Activated T-helper 17 cell treated with anti-CD3 and anti-CD28 coated beads, Interleukin-2, amount 50 U/mL, for 72 hours (primary cell): Measurements from ENCODE around the gene NUP62. TPM values are rescaled to one million over a fixed set of nuclear protein-coding genes. Genes with fewer than 3 reads are reported as not detected.
"Not testable (repeated sequence)": the region's sequence is repeated elsewhere in the genome, so short reads cannot be mapped to it uniquely, and the experiment has no call there.

ENCODE experiments used
- ATAC-seq: fragments of 150-1000 bp; cut with Tn5 transposase; replicated peaks from 2 replicates; pipeline ENCODE4 v1.10.0; 2021; ENCODE audit warnings: mild to moderate bottlenecking, moderate library complexity
- H3K27ac Mint-ChIP-seq: one replicate; pipeline ENCODE4 v1.8.0; 2022; ENCODE audit warnings: mixed read lengths
- H3K27me3 Mint-ChIP-seq: one replicate; pipeline ENCODE4 v1.8.0; 2022; ENCODE audit warnings: mixed read lengths
- H3K36me3 Mint-ChIP-seq: one replicate; pipeline ENCODE4 v1.8.0; 2022; ENCODE audit warnings: low read depth, mild to moderate bottlenecking, mixed read lengths
- H3K4me1 Mint-ChIP-seq: one replicate; pipeline ENCODE4 v1.8.0; 2022; ENCODE audit warnings: mixed read lengths
- H3K4me3 Mint-ChIP-seq: one replicate; pipeline ENCODE4 v1.8.0; 2022; ENCODE audit warnings: mild to moderate bottlenecking, mixed read lengths
- H3K9me3 Mint-ChIP-seq: one replicate; pipeline ENCODE4 v1.8.0; 2022; ENCODE audit warnings: mixed read lengths
- total RNA-seq, 2 donors: library from RNA; stranded (reverse); gene quantifications; one replicate each; pipeline ENCODE4 v1.2.3, GENCODE V29; 2022

NUP62 gene
- total RNA-seq, 2 donors from 2014 or later = 158 to 172 TPM

GRCh38 chr19:49957262-49957915 lies 28.1 kb upstream of the NUP62 start:
- Mint-ChIP-seq H3K36me3 (no peaks in the 10 kb centered on the region), H3K4me3 (no peak overlapping the region), H3K27me3 (peaks cover 9% of the 10 kb centered on the region), H3K27ac (no peak overlapping the region), H3K4me1 (no peaks in the 10 kb centered on the region), H3K9me3 (no peaks in the 10 kb centered on the region)
- no peak for ATAC-seq

DNA sequence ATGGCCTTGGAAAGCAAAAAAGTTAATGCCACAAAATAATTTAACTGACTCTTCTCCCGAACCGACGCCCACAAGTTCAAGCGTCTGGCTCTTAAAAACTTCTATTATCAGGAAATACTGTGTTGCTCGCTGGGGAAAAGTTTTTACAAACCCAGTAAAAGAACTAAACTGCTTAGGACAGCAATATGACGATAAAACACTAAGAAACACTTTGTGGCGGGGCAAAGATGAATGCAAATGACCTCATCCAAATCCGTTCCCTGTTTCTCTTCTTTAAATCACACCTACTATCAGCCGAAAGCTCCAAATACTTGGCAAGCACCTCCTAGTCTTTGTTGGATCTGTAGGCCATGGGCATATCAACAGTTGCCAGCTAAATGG lies 26.8 kb upstream of the NUP62 start:
- no peak for ATAC-seq
- Mint-ChIP-seq H3K27ac (no peak overlapping the region), H3K4me3 (no peak overlapping the region), H3K9me3 (no peaks in the 10 kb centered on the region), H3K27me3 (peaks cover 13% of the 10 kb centered on the region), H3K4me1 (no peaks in the 10 kb centered on the region), H3K36me3 (no peaks in the 10 kb centered on the region)

- Mint-ChIP-seq H3K27me3 (peaks cover 17% of the 10 kb centered on the region), H3K9me3 (no peaks in the 10 kb centered on the region), H3K4me3 (no peak overlapping the region), H3K4me1 (no peaks in the 10 kb centered on the region), H3K27ac (no peak overlapping the region), H3K36me3 (no peaks in the 10 kb centered on the region)
- no peak for ATAC-seq
Measured at GRCh38 chr19:49954933-49955332, 25.6 kb upstream of the NUP62 start.

DNA sequence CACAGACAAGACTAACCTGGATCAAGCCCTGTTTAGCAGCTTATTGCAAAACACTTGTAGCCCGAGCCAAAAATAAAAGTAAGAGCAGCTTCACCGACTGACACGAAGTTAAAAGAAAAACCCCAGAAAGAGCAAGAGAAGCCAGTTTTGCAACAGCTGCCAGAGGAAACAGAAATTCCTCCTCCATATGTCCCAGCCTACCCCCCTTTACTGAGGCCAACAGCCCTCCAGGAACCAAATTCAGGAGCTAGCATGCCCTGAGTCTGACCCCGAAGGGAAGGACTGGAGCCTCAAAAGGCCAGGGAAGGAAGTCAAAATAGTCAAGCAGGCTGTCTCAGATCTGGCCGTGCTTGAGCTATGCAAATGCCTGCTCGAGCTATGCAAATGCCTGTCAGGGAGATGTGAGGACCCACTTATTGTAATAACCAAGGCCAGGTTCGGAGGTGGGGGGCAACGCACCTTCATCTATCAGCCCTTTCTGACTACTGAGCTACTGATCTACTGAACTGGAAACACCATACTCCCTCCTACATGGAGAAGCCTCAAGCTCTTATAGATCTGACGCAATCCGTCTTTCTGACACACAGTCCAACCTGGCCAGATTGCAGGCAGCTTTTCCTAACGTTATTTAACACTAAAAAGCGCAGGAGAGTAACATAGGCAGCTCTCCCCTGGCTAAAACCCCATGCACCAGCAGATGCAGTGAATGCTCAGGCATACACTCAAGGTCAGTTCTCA lies 25.0 kb upstream of the NUP62 start:
- no peak overlapping the region for H3K4me3 Mint-ChIP-seq
- no peaks in the 10 kb centered on the region for H3K36me3 Mint-ChIP-seq

DNA sequence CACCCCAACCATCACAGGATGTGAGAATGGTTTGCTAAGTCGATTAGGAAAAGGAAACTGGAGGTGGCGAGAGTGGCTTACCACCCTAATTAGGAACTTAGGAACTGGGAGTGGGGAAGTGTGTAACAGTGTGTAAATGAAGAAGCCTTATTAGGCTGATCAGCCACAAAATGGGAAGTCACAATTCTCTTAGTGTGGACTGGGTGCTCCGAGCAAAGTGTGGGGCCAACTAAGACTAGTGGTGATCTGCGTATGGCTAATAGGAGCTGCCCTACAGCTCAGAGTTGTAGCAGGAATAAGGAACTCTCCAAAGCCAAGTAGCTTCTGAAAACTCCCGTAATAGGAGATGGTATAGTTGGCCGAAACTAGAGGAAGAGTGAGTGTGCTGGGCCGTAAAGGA lies 24.1 kb upstream of the NUP62 start:
- H3K9me3 Mint-ChIP-seq = no peaks in the 10 kb centered on the region
- no peak overlapping the region for H3K4me3 Mint-ChIP-seq
- no peaks in the 10 kb centered on the region for H3K4me1 Mint-ChIP-seq
- H3K27me3 Mint-ChIP-seq = peaks cover 20% of the 10 kb centered on the region
- no peaks in the 10 kb centered on the region for H3K36me3 Mint-ChIP-seq
- H3K27ac Mint-ChIP-seq = no peak overlapping the region
- ATAC-seq = no peak

More for the DNA sequence above, 25.0 kb upstream of the NUP62 start:
- H3K4me1 Mint-ChIP-seq = no peaks in the 10 kb centered on the region
- H3K9me3 Mint-ChIP-seq = no peaks in the 10 kb centered on the region
- peaks cover 20% of the 10 kb centered on the region for H3K27me3 Mint-ChIP-seq
- ATAC-seq = no peak
- H3K27ac Mint-ChIP-seq = no peak overlapping the region

GRCh38 chr19:49952906-49953305 lies 23.6 kb upstream of the NUP62 start:
- Mint-ChIP-seq H3K4me1 (no peaks in the 10 kb centered on the region), H3K36me3 (no peaks in the 10 kb centered on the region), H3K27ac (no peak overlapping the region), H3K4me3 (no peak overlapping the region), H3K9me3 (no peaks in the 10 kb centered on the region), H3K27me3 (peaks cover 20% of the 10 kb centered on the region)
- no peak for ATAC-seq

GRCh38 chr19:49952479-49952836 lies 23.2 kb upstream of the NUP62 start:
- Mint-ChIP-seq H3K36me3 (no peaks in the 10 kb centered on the region), H3K4me3 (no peak overlapping the region), H3K27ac (no peak overlapping the region), H3K4me1 (no peaks in the 10 kb centered on the region), H3K27me3 (peaks cover 23% of the 10 kb centered on the region), H3K9me3 (no peaks in the 10 kb centered on the region)
- ATAC-seq = no peak

- peaks cover 23% of the 10 kb centered on the region for H3K27me3 Mint-ChIP-seq
- H3K9me3 Mint-ChIP-seq = no peaks in the 10 kb centered on the region
- ATAC-seq = no peak
- no peaks in the 10 kb centered on the region for H3K36me3 Mint-ChIP-seq
- no peaks in the 10 kb centered on the region for H3K4me1 Mint-ChIP-seq
- H3K27ac Mint-ChIP-seq = no peak overlapping the region
- no peak overlapping the region for H3K4me3 Mint-ChIP-seq
Measured at GRCh38 chr19:49951806-49952478, 22.6 kb upstream of the NUP62 start.

GRCh38 chr19:49950956-49951526 lies 21.7 kb upstream of the NUP62 start:
- Mint-ChIP-seq H3K27me3 (peaks cover 29% of the 10 kb centered on the region), H3K36me3 (no peaks in the 10 kb centered on the region), H3K4me3 (no peak overlapping the region), H3K27ac (no peak overlapping the region), H3K9me3 (no peaks in the 10 kb centered on the region), H3K4me1 (no peaks in the 10 kb centered on the region)
- ATAC-seq = no peak

DNA sequence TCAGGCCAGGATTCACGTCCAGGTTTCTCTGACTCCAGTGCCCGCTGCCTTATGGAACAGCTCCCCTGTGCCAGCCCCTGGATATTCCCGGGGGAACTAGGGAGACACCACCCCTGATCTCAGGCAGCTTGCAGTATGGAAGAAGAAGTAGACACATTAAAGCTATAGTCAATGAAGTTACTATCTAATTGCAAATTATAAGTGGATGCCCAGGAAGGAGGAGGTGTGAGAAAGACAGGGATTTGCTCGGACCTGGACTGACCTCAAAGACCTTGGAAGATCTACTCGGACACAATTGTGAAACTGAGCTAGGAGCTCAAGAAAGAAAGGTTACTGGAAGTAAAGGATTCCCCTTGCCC lies 21.3 kb upstream of the NUP62 start:
- no peak overlapping the region for H3K4me3 Mint-ChIP-seq
- no peaks in the 10 kb centered on the region for H3K36me3 Mint-ChIP-seq
- no peak overlapping the region for H3K27ac Mint-ChIP-seq
- H3K9me3 Mint-ChIP-seq = no peaks in the 10 kb centered on the region
- peaks cover 29% of the 10 kb centered on the region for H3K27me3 Mint-ChIP-seq
- H3K4me1 Mint-ChIP-seq = no peaks in the 10 kb centered on the region
- ATAC-seq = no peak

DNA sequence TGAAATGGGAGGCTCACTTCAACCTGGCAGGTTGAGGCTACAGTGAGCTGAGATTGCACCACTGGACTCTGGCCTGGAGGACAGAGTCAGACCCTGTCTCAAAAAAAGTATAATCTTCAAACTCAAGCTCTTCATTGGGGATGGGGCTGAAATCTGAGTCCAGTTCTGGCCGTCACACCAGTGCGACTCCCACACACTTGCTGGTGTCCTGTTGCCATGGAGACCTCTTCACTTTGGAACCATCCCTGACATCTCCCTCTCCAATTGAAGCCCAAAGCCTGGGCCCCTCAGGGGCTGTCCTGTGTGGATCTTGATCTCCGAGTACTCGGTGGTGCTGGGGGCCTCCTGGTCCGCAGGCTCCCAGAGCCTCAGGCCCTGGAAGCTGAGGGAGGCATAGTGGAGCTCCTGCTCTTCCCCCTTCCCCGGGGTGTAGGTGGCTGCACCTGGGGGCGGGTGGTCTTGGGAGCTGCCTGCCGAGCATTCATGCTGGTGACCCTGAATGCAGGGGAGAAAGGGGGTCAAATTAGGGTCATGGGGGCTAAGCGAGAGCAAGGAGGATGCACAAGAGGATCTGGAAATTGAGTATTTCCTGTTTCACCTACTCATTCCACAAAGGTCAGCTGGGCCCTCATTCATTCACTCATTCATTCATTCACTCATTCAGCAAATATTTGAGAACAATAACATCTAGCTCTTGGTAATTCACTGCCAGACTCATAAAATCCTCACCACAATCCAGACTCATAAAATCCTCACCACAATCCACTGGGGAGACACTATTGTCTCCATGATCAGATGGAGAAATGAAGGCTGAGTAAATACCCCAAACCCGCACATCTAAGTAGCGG lies 20.7 kb upstream of the NUP62 start:
- Mint-ChIP-seq H3K9me3 (no peaks in the 10 kb centered on the region), H3K27me3 (peaks cover 26% of the 10 kb centered on the region), H3K36me3 (no peaks in the 10 kb centered on the region), H3K4me3 (no peak overlapping the region), H3K4me1 (no peaks in the 10 kb centered on the region), H3K27ac (no peak overlapping the region)
- no peak for ATAC-seq

- no peak for ATAC-seq
- no peaks in the 10 kb centered on the region for H3K36me3 Mint-ChIP-seq
- H3K4me3 Mint-ChIP-seq = no peak overlapping the region
- H3K4me1 Mint-ChIP-seq = peaks cover 9% of the 10 kb centered on the region
- H3K27ac Mint-ChIP-seq = no peak overlapping the region
- H3K9me3 Mint-ChIP-seq = no peaks in the 10 kb centered on the region
- peaks cover 37% of the 10 kb centered on the region for H3K27me3 Mint-ChIP-seq
Measured at GRCh38 chr19:49946415-49946814, 17.1 kb upstream of the NUP62 start.

DNA sequence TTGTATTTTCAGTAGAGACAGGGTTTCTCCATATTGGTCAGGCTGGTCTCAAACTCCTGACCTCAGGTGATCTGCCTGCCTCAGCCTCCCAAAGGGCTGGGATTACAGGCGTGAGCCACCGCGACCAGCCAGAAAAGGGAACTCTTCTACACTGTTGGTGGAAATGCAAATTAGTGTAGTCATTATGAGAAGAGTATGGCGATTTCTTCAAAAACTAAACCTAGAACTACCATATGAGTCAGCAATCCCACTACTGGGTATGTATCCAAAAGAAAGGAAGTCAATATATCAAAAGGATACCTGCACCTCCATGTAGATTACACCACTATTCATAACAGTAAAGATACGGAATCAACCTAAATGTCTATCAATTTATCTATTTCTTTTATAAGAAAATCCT lies 15.3 kb upstream of the NUP62 start:
- H3K4me3 Mint-ChIP-seq, H3K9me3 Mint-ChIP-seq, H3K27ac Mint-ChIP-seq, H3K36me3 Mint-ChIP-seq: not testable (repeated sequence)
- Mint-ChIP-seq H3K27me3 (peaks cover 35% of the 10 kb centered on the region), H3K4me1 (peaks cover 12% of the 10 kb centered on the region)
- peak; percentile 99 for ATAC-seq

GRCh38 chr19:49940482-49940791 lies 11.1 kb upstream of the NUP62 start:
- Mint-ChIP-seq H3K36me3 (no peaks in the 10 kb centered on the region), H3K4me1 (peaks cover 12% of the 10 kb centered on the region), H3K9me3 (no peaks in the 10 kb centered on the region), H3K27me3 (peaks cover 26% of the 10 kb centered on the region), H3K4me3 (no peak overlapping the region), H3K27ac (no peak overlapping the region)
- no peak for ATAC-seq
